SK-N-SH treated with all-trans-retinoic acid at 6 μM for 48 hours (cell line): ENCODE data around the gene SLC19A1.

Experiments used
- ARNTL ChIP-seq: fragments of 450-650 bp; formaldehyde crosslinking; IDR thresholded peaks from 2 replicates; pipeline ENCODE4 v1.5.0; 2020; ENCODE audit warnings: low read depth, mild to moderate bottlenecking, moderate library complexity, borderline replicate concordance
- ISL1 ChIP-seq: fragments of 250-450 bp; sonication (Bioruptor Pico); IDR thresholded peaks from 2 replicates; pipeline ENCODE4 v2.1.2; 2022; ENCODE audit warnings: mild to moderate bottlenecking, moderate library complexity
- OSR1 ChIP-seq: fragments of 250-450 bp; sonication (Bioruptor Pico); IDR thresholded peaks from 2 replicates; pipeline ENCODE4 v1.8.0; 2022; ENCODE audit warnings: moderate library complexity, mild to moderate bottlenecking, inconsistent platforms
- POU6F1 ChIP-seq: fragments of 250-450 bp; sonication (Bioruptor Pico); IDR thresholded peaks from 2 replicates; pipeline ENCODE4 v1.8.0; 2021; ENCODE audit warnings: low read depth, mild to moderate bottlenecking, moderate library complexity, borderline replicate concordance
- PPARA ChIP-seq: fragments of 250-450 bp; sonication (Bioruptor Pico); IDR thresholded peaks from 2 replicates; pipeline ENCODE4 v1.5.0; 2020; ENCODE audit warnings: mild to moderate bottlenecking, borderline replicate concordance
- TSHZ2 ChIP-seq: fragments of 250-450 bp; sonication (Bioruptor Pico); IDR thresholded peaks from 2 replicates; pipeline ENCODE4 v1.5.0; 2020; ENCODE audit warnings: mild to moderate bottlenecking, moderate library complexity
- ZC3H10 ChIP-seq: fragments of 250-450 bp; sonication (Bioruptor Pico); IDR thresholded peaks from 2 replicates; pipeline ENCODE4 v1.5.1; 2021; ENCODE audit warnings: mild to moderate bottlenecking, moderate library complexity
- ZNF70 ChIP-seq: fragments of 450-650 bp; formaldehyde crosslinking; IDR thresholded peaks from 2 replicates; pipeline ENCODE4 v1.5.0; 2020; ENCODE audit warnings: mild to moderate bottlenecking, moderate library complexity

GRCh38 chr21:45490049-45490731 is 52.0 kb downstream of the SLC19A1 start:
- TF ChIP-seq ARNTL (CRISPR knock-in tag) (no peak), ZC3H10 (no peak), ISL1 (CRISPR knock-in tag) (no peak), OSR1 (CRISPR knock-in tag) (no peak), ZNF70 (CRISPR knock-in tag) (no peak), PPARA (no peak), POU6F1 (CRISPR knock-in tag) (no peak), TSHZ2 (CRISPR knock-in tag) (no peak)
